ENCODE data around the gene FBXW8.

GRCh38 chr12:117073611-117074010 lies 162.9 kb downstream of the FBXW8 start:
- TF ChIP-seq ZNF274 (IDR thresholded peaks at IDR 0.05; ENCODE audit: low read length) (no peak), ZNF274 (tag by site-specific recombination; IDR thresholded peaks at IDR 0.05; ENCODE audit: borderline replicate concordance) (no peak), ZNF629 (tag by site-specific recombination; IDR thresholded peaks at IDR 0.05) (no peak), ZFHX2 (tag by site-specific recombination; conservative IDR thresholded peaks at IDR 0.05) (no peak), REST (tag by site-specific recombination; IDR thresholded peaks at IDR 0.05) (no peak), ZNF24 (tag by site-specific recombination; IDR thresholded peaks at IDR 0.05) (no peak), MEIS1 (CRISPR knock-in tag; IDR thresholded peaks at IDR 0.05; ENCODE audit: borderline replicate concordance) (no peak), ZSCAN5A (tag by site-specific recombination; IDR thresholded peaks at IDR 0.05) (no peak), ZSCAN18 (tag by site-specific recombination; IDR thresholded peaks at IDR 0.05) (no peak), CTCF (tag by site-specific recombination; IDR thresholded peaks at IDR 0.05) (no peak), ZBTB7A (tag by site-specific recombination; IDR thresholded peaks at IDR 0.05; ENCODE audit: low read depth) (no peak), ZBTB11 (tag by site-specific recombination; conservative IDR thresholded peaks at IDR 0.05; ENCODE audit: low read depth) (no peak), ZNF624 (tag by site-specific recombination; IDR thresholded peaks at IDR 0.05) (no peak), ZNF660 (tag by site-specific recombination; IDR thresholded peaks at IDR 0.05) (no peak), MYNN (tag by site-specific recombination; IDR thresholded peaks at IDR 0.05; ENCODE audit: borderline replicate concordance) (no peak)
